Loucy (cell line): ENCODE measurements around the gene PTCSC3.

Experiments
- CTCF ChIP-seq: fragments of 200-600 bp; sonication (generic); conservative IDR thresholded peaks from 2 replicates; pipeline ENCODE4 v1.5.1; 2014; ENCODE audit warnings: mild to moderate bottlenecking, antibody characterized with exemption, low read length
- EZH2phosphoT487 ChIP-seq: fragments of 200-600 bp; IDR thresholded peaks from 2 replicates; pipeline ENCODE4 v1.6.1; 2018; ENCODE audit warnings: antibody characterized with exemption, mild to moderate bottlenecking, moderate library complexity, borderline replicate concordance

- TF ChIP-seq CTCF: no peak
- no peak for TF ChIP-seq EZH2phosphoT487
These were observed 4.9 kb downstream of the PTCSC3 start for GRCh38 chr14:36171607-36172006.
